Measurements from ENCODE around the gene MCCC1. TPM values are rescaled to one million over a fixed set of nuclear protein-coding genes. Genes with fewer than 3 reads are reported as not detected.

MCCC1 gene
- total and polyA plus RNA-seq, 2 experiments from 2014 or later: 30.8 to 37.7 TPM

GRCh38 chr3:183123891-183124290, 24.6 kb upstream of the MCCC1 start:
- Histone ChIP-seq H3K79me2 (no peaks in the 10 kb centered on the region), H3K9me2 (replicated peaks; ENCODE audit: insufficient read depth) (no peaks in the 10 kb centered on the region), H3K9me3 (ENCODE audit: low read depth) (no peaks in the 10 kb centered on the region), H3K4me3 (no peak overlapping the region), H3K4me2 (no peak overlapping the region), H4K20me1 (ENCODE audit: insufficient read depth, poor library complexity, severe bottlenecking) (no peaks in the 10 kb centered on the region), H3K4me1 (ENCODE audit: insufficient read depth) (no peaks in the 10 kb centered on the region), H3K36me3 (replicated peaks; ENCODE audit: insufficient read depth, low read depth) (no peaks in the 10 kb centered on the region), H3K27me3 (no peaks in the 10 kb centered on the region), H3K27ac (no peak overlapping the region), H2AFZ (no peak overlapping the region)
- 67% methylated on average over 4 of the region's 4 CpGs for whole genome bisulfite sequencing (ENCODE audit: low lambda C conversion rate, missing lambda C conversion rate)
- DNase-seq (ENCODE audit: low spot score): no peak
- TF ChIP-seq, protein P1, sequence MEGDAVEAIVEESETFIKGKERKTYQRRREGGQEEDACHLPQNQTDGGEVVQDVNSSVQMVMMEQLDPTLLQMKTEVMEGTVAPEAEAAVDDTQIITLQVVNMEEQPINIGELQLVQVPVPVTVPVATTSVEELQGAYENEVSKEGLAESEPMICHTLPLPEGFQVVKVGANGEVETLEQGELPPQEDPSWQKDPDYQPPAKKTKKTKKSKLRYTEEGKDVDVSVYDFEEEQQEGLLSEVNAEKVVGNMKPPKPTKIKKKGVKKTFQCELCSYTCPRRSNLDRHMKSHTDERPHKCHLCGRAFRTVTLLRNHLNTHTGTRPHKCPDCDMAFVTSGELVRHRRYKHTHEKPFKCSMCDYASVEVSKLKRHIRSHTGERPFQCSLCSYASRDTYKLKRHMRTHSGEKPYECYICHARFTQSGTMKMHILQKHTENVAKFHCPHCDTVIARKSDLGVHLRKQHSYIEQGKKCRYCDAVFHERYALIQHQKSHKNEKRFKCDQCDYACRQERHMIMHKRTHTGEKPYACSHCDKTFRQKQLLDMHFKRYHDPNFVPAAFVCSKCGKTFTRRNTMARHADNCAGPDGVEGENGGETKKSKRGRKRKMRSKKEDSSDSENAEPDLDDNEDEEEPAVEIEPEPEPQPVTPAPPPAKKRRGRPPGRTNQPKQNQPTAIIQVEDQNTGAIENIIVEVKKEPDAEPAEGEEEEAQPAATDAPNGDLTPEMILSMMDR (IDR thresholded peaks at IDR 0.05; ENCODE audit: poor library complexity): no peak
- TF ChIP-seq EZH2phosphoT487 (IDR thresholded peaks at IDR 0.05; ENCODE audit: low read depth, severe bottlenecking, unreplicated experiment): no peak
- no peak for TF ChIP-seq EZH2 (IDR thresholded peaks at IDR 0.05; ENCODE audit: borderline replicate concordance)

- 17% methylated on average over 2 of the region's 2 CpGs for WGBS (ENCODE audit: low lambda C conversion rate, missing lambda C conversion rate)
- Histone ChIP-seq H3K4me1 (ENCODE audit: insufficient read depth) (no peaks in the 10 kb centered on the region), H3K27me3 (peaks cover 6% of the 10 kb centered on the region), H3K36me3 (replicated peaks; ENCODE audit: insufficient read depth, low read depth) (no peaks in the 10 kb centered on the region), H3K4me2 (no peak overlapping the region), H3K9me3 (ENCODE audit: low read depth) (no peaks in the 10 kb centered on the region), H3K79me2 (no peaks in the 10 kb centered on the region), H3K9me2 (replicated peaks; ENCODE audit: insufficient read depth) (no peaks in the 10 kb centered on the region), H3K4me3 (no peak overlapping the region), H3K27ac (no peak overlapping the region), H4K20me1 (ENCODE audit: insufficient read depth, poor library complexity, severe bottlenecking) (no peaks in the 10 kb centered on the region), H2AFZ (no peak overlapping the region)
- peak; percentile 64 for DNase-seq (ENCODE audit: low spot score)
- TF ChIP-seq EZH2phosphoT487 (IDR thresholded peaks at IDR 0.05; ENCODE audit: low read depth, severe bottlenecking, unreplicated experiment) (no peak), EZH2 (IDR thresholded peaks at IDR 0.05; ENCODE audit: borderline replicate concordance) (no peak)
- TF ChIP-seq, protein P1 (IDR thresholded peaks at IDR 0.05; ENCODE audit: poor library complexity): peak; percentile 96
Observed at GRCh38 chr3:183122257-183122932, 23.1 kb upstream of the MCCC1 start.

DNA sequence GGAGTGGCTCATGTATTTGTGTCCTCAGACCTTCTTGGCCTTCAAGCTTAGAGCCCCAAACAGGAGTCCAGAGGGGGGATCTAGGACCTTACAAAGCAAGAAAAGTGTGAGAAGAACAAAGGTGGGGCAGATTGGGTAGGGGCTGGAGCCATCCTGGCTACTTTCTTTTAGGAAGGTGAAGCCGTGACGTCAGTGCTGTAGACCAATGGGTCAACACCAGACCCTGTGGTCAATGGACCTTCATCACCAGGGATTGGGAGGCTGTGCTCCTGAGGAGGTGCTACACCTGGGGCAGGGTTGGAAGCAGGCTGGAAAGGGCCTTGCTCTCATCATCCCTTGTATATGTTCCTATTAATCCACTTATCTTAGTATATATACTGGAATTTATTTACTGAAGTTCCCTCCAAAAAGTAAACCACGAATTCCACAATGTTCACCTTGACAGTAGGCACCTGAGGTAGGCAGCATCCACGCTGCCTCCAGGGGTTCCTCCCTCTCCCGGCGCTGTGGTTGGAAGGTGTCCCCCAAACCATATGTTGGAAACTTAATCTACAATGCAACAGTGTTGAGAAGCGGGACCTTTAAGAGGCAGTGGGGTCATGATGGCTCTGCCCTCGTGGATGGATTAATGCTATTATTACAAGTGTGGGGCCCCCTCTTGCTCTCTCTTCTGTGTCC, 21.4 kb upstream of the MCCC1 start:
- Histone ChIP-seq H2AFZ (no peak overlapping the region), H3K27ac (no peak overlapping the region), H4K20me1 (ENCODE audit: insufficient read depth, poor library complexity, severe bottlenecking) (no peaks in the 10 kb centered on the region), H3K9me2 (replicated peaks; ENCODE audit: insufficient read depth) (no peaks in the 10 kb centered on the region), H3K36me3 (replicated peaks; ENCODE audit: insufficient read depth, low read depth) (no peaks in the 10 kb centered on the region), H3K79me2 (no peaks in the 10 kb centered on the region), H3K4me3 (no peak overlapping the region), H3K4me2 (no peak overlapping the region), H3K4me1 (ENCODE audit: insufficient read depth) (no peaks in the 10 kb centered on the region), H3K27me3 (peaks cover 18% of the 10 kb centered on the region), H3K9me3 (ENCODE audit: low read depth) (no peaks in the 10 kb centered on the region)
- WGBS (ENCODE audit: low lambda C conversion rate, missing lambda C conversion rate): 76% methylated on average over 8 of the region's 8 CpGs
- DNase-seq (ENCODE audit: low spot score): no peak
- TF ChIP-seq, protein P1 (IDR thresholded peaks at IDR 0.05; ENCODE audit: poor library complexity): no peak
- TF ChIP-seq EZH2phosphoT487 (IDR thresholded peaks at IDR 0.05; ENCODE audit: low read depth, severe bottlenecking, unreplicated experiment) (no peak), EZH2 (IDR thresholded peaks at IDR 0.05; ENCODE audit: borderline replicate concordance) (no peak)

Measured in hepatocyte (in vitro differentiated cells).